ENCODE data around the gene BIRC7. TPM values are rescaled to one million over a fixed set of nuclear protein-coding genes. Genes with fewer than 3 reads are reported as not detected.

Gene BIRC7
- total and polyA plus RNA-seq, 2 donors (not counting 3 experiments of a cell fraction or from before 2014, with no cell fraction given), result not detected

GRCh38 chr20:63194007-63194796 is 41.5 kb upstream of the BIRC7 start:
- no peak overlapping the region for H3K4me2 ChIP-seq (ENCODE audit: insufficient read depth, low read length)
- FAIRE-seq (no peak), DNase-seq (ENCODE audit: low read depth, low spot score) (no peak)
- peaks cover 6% of the 10 kb centered on the region for H4K20me1 ChIP-seq (replicated peaks; ENCODE audit: control insufficient read depth, extremely low read depth, insufficient read depth, low read length)
- H3K9me3 ChIP-seq (replicated peaks; ENCODE audit: control insufficient read depth, insufficient read depth, low read length), result no peaks in the 10 kb centered on the region
- ChIA-PET POLR2A (no interaction called here), CTCF (interaction anchor here (0.9 to 1.3 kb wide), 5 partner anchors 10 to 222 kb away, joined by 3 to 5 read pairs (median 4); no protein-coding TSS in a partner anchor)
- H3K27ac ChIP-seq (ENCODE audit: insufficient read depth, low read depth, low read length), result no peak overlapping the region
- H2AFZ ChIP-seq (ENCODE audit: low read depth, low read length), result no peak overlapping the region
- no peak overlapping the region for H3K4me3 ChIP-seq (replicated peaks in 1 of 3; ENCODE audit: insufficient read depth in 1 of 3, low read depth in 1 of 3, low read length in 3 of 3)
- no TSS peak for BruUV-seq (replicated peaks)
- peaks cover 0 to 12% of the 10 kb centered on the region in 2 experiments for H3K36me3 ChIP-seq (ENCODE audit: control insufficient read depth in 2 of 2, extremely low read depth in 1 of 2, insufficient read depth in 2 of 2, low read length in 2 of 2)
- dilution Hi-C loops (cut with MboI; ENCODE audit: extremely low pct_ligation_motif_present, low sequenced_read_pairs) (no loop called here), intact Hi-C loops (cut with micrococcal nuclease) (no loop called here)
- TF ChIP-seq EZH2 (IDR thresholded peaks at IDR 0.05; ENCODE audit: borderline replicate concordance, low read depth, low read length, severe bottlenecking) (no peak), GATA2 (IDR thresholded peaks at IDR 0.05; ENCODE audit: insufficient read depth, insufficient read length, low read depth, low read length) (no peak), FOS (IDR thresholded peaks at IDR 0.05; ENCODE audit: borderline replicate concordance, insufficient read depth, low read length) (no peak), POLR2AphosphoS5 (IDR thresholded peaks at IDR 0.05; ENCODE audit: insufficient read depth, low read depth, low read length) (no peak), CTCF (IDR thresholded peaks at IDR 0.05; ENCODE audit: extremely low read depth in 1 of 2, insufficient read depth in 1 of 2, low read depth in 1 of 2, low read length in 2 of 2) (no peak), JUN (IDR thresholded peaks at IDR 0.05; ENCODE audit: borderline replicate concordance, insufficient read depth, insufficient read length, low read depth) (no peak), MYC (IDR thresholded peaks at IDR 0.05; ENCODE audit: low read depth, low read length) (no peak), POLR2A (IDR thresholded peaks at IDR 0.05; ENCODE audit: low read depth, low read length) (no peak), MAX (IDR thresholded peaks at IDR 0.05; ENCODE audit: insufficient read depth, insufficient read length) (no peak)
- H3K27me3 ChIP-seq (ENCODE audit: control insufficient read depth in 2 of 2, insufficient read depth in 2 of 2, low read length in 2 of 2), result no peaks in the 10 kb centered on the region
- H3K9me1 ChIP-seq (replicated peaks; ENCODE audit: control insufficient read depth, extremely low read depth, insufficient read depth, low read length), result no peaks in the 10 kb centered on the region
- H3K79me2 ChIP-seq (ENCODE audit: control insufficient read depth, insufficient read depth, low read length), result peaks cover 27% of the 10 kb centered on the region
- no peak overlapping the region for H3K9ac ChIP-seq (replicated peaks; ENCODE audit: extremely low read depth, insufficient read depth, low read length)
- H3K4me1 ChIP-seq (ENCODE audit: control insufficient read depth, extremely low read depth, insufficient read depth, low read length), result no peaks in the 10 kb centered on the region

All from endothelial cell of umbilical vein (primary cell).